Neural cell (in vitro differentiated cells): ENCODE results near the gene SMG6.

Experiments
- CTCF ChIP-seq: fragments of 450-650 bp; IDR thresholded peaks from 2 replicates; pipeline ENCODE4 v1.5.1; 2014; ENCODE audit warnings: antibody characterized with exemption, mild to moderate bottlenecking, moderate library complexity; ENCODE audit not compliant: poor library complexity, severe bottlenecking
- EP300 ChIP-seq: fragments of 450-650 bp; conservative IDR thresholded peaks from 2 replicates; pipeline ENCODE4 v1.6.1; 2014; ENCODE audit warnings: antibody characterized with exemption, mild to moderate bottlenecking, moderate library complexity; ENCODE audit not compliant: poor library complexity, severe bottlenecking
- EZH2 ChIP-seq: fragments of 200-600, 300-800 bp; shearing (Covaris generic), sonication (generic); IDR thresholded peaks from 2 replicates; pipeline ENCODE4 v1.6.1; 2014; ENCODE audit warnings: antibody characterized with exemption, low read length, borderline replicate concordance, mild to moderate bottlenecking; ENCODE audit not compliant: insufficient read depth, poor library complexity, severe bottlenecking
- MXI1 ChIP-seq: fragments of 450-650 bp; conservative IDR thresholded peaks from 2 replicates; pipeline ENCODE4 v1.6.1; 2014; ENCODE audit warnings: antibody characterized with exemption, mild to moderate bottlenecking; ENCODE audit not compliant: poor library complexity, severe bottlenecking
- POLR2AphosphoS5 ChIP-seq: IDR thresholded peaks from 2 replicates; pipeline ENCODE4 v1.6.1; 2012
- RAD21 ChIP-seq: fragments of 450-650 bp; conservative IDR thresholded peaks from 2 replicates; pipeline ENCODE4 v1.6.1; 2014; ENCODE audit warnings: antibody characterized with exemption, mild to moderate bottlenecking, moderate library complexity
- SMC3 ChIP-seq: fragments of 450-650 bp; conservative IDR thresholded peaks from 2 replicates; pipeline ENCODE4 v1.6.1; 2014; ENCODE audit warnings: antibody characterized with exemption, mild to moderate bottlenecking, moderate library complexity; ENCODE audit not compliant: poor library complexity
- TAF1 ChIP-seq: IDR thresholded peaks from 2 replicates; pipeline ENCODE4 v1.6.1; 2012; ENCODE audit warnings: low read depth
- TF ChIP-seq, protein P1 (sequence below): IDR thresholded peaks from 2 replicates; pipeline ENCODE4 v1.6.1; 2012; ENCODE audit warnings: borderline replicate concordance

DNA sequence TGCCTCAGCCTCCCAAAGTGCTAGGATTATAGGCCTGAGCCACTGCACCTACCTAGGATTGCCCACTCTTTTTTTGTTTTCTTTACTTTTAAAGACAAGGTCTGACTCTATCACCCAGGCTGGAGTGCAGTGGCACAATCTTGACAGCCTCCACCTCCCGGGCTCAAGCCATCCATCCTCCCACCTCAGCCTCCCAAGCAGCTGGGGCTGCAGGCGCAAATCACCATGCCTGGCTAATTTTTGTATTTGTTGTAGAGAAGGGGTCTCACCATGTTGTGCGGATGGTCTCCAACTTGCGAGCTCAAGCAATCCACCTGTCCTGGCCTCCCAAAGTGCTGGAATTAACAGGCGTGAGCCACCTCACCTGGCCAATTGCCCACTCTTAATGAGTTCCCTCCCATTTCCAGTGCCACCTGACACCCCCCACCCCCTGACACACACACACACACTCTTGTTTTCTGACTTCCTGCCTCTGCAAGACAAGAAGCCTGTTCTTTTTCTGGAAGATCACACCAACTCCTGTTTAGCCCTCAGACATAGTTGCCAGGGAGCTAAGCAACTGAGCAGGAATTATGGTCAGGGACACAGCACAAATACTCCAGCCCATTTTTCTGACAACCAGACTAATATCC is 259.2 kb downstream of the SMG6 start:
- TF ChIP-seq EP300 (no peak), CTCF (no peak), EZH2 (no peak), MXI1 (no peak), TAF1 (no peak), POLR2AphosphoS5 (no peak), RAD21 (no peak), SMC3 (no peak)
- TF ChIP-seq, protein P1, sequence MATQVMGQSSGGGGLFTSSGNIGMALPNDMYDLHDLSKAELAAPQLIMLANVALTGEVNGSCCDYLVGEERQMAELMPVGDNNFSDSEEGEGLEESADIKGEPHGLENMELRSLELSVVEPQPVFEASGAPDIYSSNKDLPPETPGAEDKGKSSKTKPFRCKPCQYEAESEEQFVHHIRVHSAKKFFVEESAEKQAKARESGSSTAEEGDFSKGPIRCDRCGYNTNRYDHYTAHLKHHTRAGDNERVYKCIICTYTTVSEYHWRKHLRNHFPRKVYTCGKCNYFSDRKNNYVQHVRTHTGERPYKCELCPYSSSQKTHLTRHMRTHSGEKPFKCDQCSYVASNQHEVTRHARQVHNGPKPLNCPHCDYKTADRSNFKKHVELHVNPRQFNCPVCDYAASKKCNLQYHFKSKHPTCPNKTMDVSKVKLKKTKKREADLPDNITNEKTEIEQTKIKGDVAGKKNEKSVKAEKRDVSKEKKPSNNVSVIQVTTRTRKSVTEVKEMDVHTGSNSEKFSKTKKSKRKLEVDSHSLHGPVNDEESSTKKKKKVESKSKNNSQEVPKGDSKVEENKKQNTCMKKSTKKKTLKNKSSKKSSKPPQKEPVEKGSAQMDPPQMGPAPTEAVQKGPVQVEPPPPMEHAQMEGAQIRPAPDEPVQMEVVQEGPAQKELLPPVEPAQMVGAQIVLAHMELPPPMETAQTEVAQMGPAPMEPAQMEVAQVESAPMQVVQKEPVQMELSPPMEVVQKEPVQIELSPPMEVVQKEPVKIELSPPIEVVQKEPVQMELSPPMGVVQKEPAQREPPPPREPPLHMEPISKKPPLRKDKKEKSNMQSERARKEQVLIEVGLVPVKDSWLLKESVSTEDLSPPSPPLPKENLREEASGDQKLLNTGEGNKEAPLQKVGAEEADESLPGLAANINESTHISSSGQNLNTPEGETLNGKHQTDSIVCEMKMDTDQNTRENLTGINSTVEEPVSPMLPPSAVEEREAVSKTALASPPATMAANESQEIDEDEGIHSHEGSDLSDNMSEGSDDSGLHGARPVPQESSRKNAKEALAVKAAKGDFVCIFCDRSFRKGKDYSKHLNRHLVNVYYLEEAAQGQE: no peak
